HepG2 (cell line): ENCODE measurements around the gene RPS6KA2. TPM values are rescaled to one million over a fixed set of nuclear protein-coding genes. Genes with fewer than 3 reads are reported as not detected.

ENCODE experiments used
- AHR ChIP-seq: IDR thresholded peaks from 2 replicates; pipeline ENCODE4 v1.6.1; 2018; ENCODE audit warnings: missing genetic modification reagents, missing compliant biosample characterization
- BHLHE40 ChIP-seq: IDR thresholded peaks from 2 replicates; pipeline ENCODE4 v1.6.1; 2011; ENCODE audit warnings: low read length, improper control_type of control experiment
- HDAC2 ChIP-seq: sonication (generic); formaldehyde crosslinking; IDR thresholded peaks from 2 replicates; pipeline ENCODE4 v1.4.0; 2020; ENCODE audit warnings: missing genetic modification reagents
- HMGXB4 ChIP-seq, 2 experiments: sonication (generic) in 1 of 2; formaldehyde crosslinking in 1 of 2; IDR thresholded peaks; 2 replicates each; pipeline versions ENCODE4 v1.4.0 to v1.6.1; 2018 to 2020; ENCODE audit warnings: missing genetic modification reagents in 2 of 2, borderline replicate concordance in 1 of 2, low read depth in 1 of 2, mild to moderate bottlenecking in 1 of 2, missing biosample characterization in 1 of 2
- KIAA2018 ChIP-seq: sonication (generic); formaldehyde crosslinking; IDR thresholded peaks from 2 replicates; pipeline ENCODE4 v1.5.0; 2020; ENCODE audit warnings: mild to moderate bottlenecking, missing genetic modification reagents, borderline replicate concordance
- MLX ChIP-seq: IDR thresholded peaks from 2 replicates; pipeline ENCODE4 v1.6.1; 2016
- PHF8 ChIP-seq: sonication (generic); formaldehyde crosslinking; IDR thresholded peaks from 2 replicates; pipeline ENCODE4 v1.5.0; 2020; ENCODE audit warnings: missing genetic modification reagents
- POGK ChIP-seq: sonication (generic); formaldehyde crosslinking; conservative IDR thresholded peaks from 2 replicates; pipeline ENCODE4 v1.8.0; 2022; ENCODE audit warnings: mild to moderate bottlenecking, moderate library complexity, missing genetic modification reagents
- POGZ ChIP-seq: sonication (generic); formaldehyde crosslinking; IDR thresholded peaks from 2 replicates; pipeline ENCODE4 v1.4.0; 2020; ENCODE audit warnings: mild to moderate bottlenecking, missing genetic modification reagents
- RORA ChIP-seq: sonication (generic); formaldehyde crosslinking; IDR thresholded peaks from 2 replicates; pipeline ENCODE4 v1.5.0; 2020; ENCODE audit warnings: mild to moderate bottlenecking, missing genetic modification reagents, moderate library complexity
- SP5 ChIP-seq: IDR thresholded peaks from 2 replicates; pipeline ENCODE4 v1.6.1; 2016; ENCODE audit warnings: low read depth, borderline replicate concordance
- TBX2 ChIP-seq: sonication (generic); formaldehyde crosslinking; IDR thresholded peaks from 2 replicates; pipeline ENCODE4 v1.5.0; 2020; ENCODE audit warnings: missing genetic modification reagents, mild to moderate bottlenecking, borderline replicate concordance
- TEAD3 ChIP-seq: optimal IDR thresholded peaks from 2 replicates; pipeline ENCODE3; 2016; ENCODE audit warnings: borderline replicate concordance
- U2AF1 ChIP-seq: fragments of 200-400 bp; formaldehyde crosslinking; optimal IDR thresholded peaks from 2 replicates; pipeline ENCODE3; 2017; ENCODE audit warnings: mild to moderate bottlenecking, low read depth, low read length
- ZNF33B ChIP-seq: sonication (generic); formaldehyde crosslinking; IDR thresholded peaks from 2 replicates; pipeline ENCODE4 v1.5.1; 2020; ENCODE audit warnings: mild to moderate bottlenecking, missing genetic modification reagents
- ZNF430 ChIP-seq: sonication (generic); formaldehyde crosslinking; IDR thresholded peaks from 2 replicates; pipeline ENCODE4 v1.9.0; 2021; ENCODE audit warnings: mild to moderate bottlenecking, missing genetic modification reagents
- ZNF577 ChIP-seq: sonication (generic); formaldehyde crosslinking; IDR thresholded peaks from 2 replicates; pipeline ENCODE4 v1.4.0; 2020; ENCODE audit warnings: mild to moderate bottlenecking, low read depth, missing genetic modification reagents, borderline replicate concordance
- ZSCAN9 ChIP-seq: IDR thresholded peaks from 2 replicates; pipeline ENCODE4 v1.6.1; 2016; ENCODE audit warnings: borderline replicate concordance
- polyA plus RNA-seq, 8 experiments: library from polyadenylated mRNA; depleted of rRNA in 3 of 8; stranded (reverse) in 7 of 8; unstranded in 1 of 8; fragments of >200 nt; fragmentation: Illumina TruSeq in 4 of 8; extraction: Trizol in 4 of 8; gene quantifications; 2 replicates each; pipeline versions ENCODE4 v1.2.1 to v1.2.3, GENCODE V29; 2011 to 2016; ENCODE audit warnings: low read depth in 4 of 8, missing spikeins in 1 of 8, mixed read lengths in 1 of 8; ENCODE audit not compliant: insufficient read depth in 1 of 8
- total RNA-seq, 5 experiments: library from RNA; depleted of rRNA; stranded (reverse); fragments of >200 nt; fragmentation: Illumina TruSeq; extraction: Trizol; gene quantifications; 2 replicates each; pipeline ENCODE4 v1.2.3, GENCODE V29; 2016; ENCODE audit warnings: low read depth in 1 of 5

Gene RPS6KA2
- total and polyA plus RNA-seq, 2 of the 13 experiments (the other 11 are each of a cell fraction or from before 2014, with no cell fraction given): 0.22 to 0.38 TPM

GRCh38 chr6:166387642-166388289, 239.3 kb downstream of the RPS6KA2 start (continued):
- no peak for TF ChIP-seq KIAA2018 (CRISPR knock-in tag)
- no peak for TF ChIP-seq PHF8 (CRISPR knock-in tag)
- peak; percentile 64; the same call in 1 of the 2 replicates for TF ChIP-seq ZNF33B (CRISPR knock-in tag)
- 0 out of 2 replicates have a peak, but pooled peaks have one; percentile 26 for TF ChIP-seq ZNF430 (CRISPR knock-in tag)
- no peak for TF ChIP-seq AHR (CRISPR knock-in tag)
- TF ChIP-seq U2AF1: no peak
- TF ChIP-seq ZSCAN9 (CRISPR knock-in tag): peak; percentile 87; the same call in 1 of the 2 replicates
- TF ChIP-seq TBX2 (CRISPR knock-in tag): peak; percentile 96
- peak in 1 of 2 experiments; percentile 36; a peak in 2 of 4 replicates for TF ChIP-seq HMGXB4 (CRISPR knock-in tag; IDR thresholded peaks at IDR 0.05; ENCODE audit: borderline replicate concordance in 1 of 2, low read depth in 1 of 2)
- peak; percentile 90 for TF ChIP-seq TEAD3 (CRISPR knock-in tag)
- no peak for TF ChIP-seq RORA (CRISPR knock-in tag)
- TF ChIP-seq POGK: peak; percentile 80
- TF ChIP-seq POGZ (CRISPR knock-in tag): peak; percentile 51; the same call in 1 of the 2 replicates
- TF ChIP-seq ZNF577: no peak
- no peak for TF ChIP-seq MLX (CRISPR knock-in tag)
- TF ChIP-seq SP5 (CRISPR knock-in tag): peak; percentile 67
- peak; percentile 93 for TF ChIP-seq HDAC2 (CRISPR knock-in tag)
- no peak for TF ChIP-seq BHLHE40
